ENCODE data around the gene ARRDC3. TPM values are rescaled to one million over a fixed set of nuclear protein-coding genes. Genes with fewer than 3 reads are reported as not detected.

ARRDC3 gene
- total and polyA plus RNA-seq, 11 donors, result 3.3 to 53.6 (median 8.9) TPM

DNA sequence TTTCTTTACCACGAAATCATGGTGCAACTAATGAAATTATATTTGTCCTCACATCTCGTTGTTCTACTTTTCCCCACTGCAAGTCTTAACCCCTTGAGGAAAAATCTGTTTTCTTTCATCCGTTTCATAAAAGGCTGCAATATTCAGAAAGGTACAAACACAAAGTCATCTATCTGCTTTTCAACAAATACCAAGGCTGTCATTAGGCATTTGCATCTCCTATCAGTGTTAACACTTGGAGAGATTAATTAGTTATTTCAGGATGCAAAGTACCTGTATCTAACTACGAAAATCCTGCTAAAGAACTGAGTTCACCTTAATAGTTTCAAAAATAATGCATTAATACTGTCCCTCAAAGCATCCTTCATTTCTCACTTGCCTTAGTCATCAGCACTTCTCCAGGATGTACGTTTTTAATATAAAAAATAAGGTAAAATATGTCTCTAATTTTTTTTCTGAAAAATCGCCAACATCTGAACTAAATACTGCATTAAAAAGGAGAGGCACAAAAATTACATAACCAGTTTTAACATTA lies 1.8 kb downstream of the ARRDC3 start:
- H3K27me3 ChIP-seq, result no peaks in the 10 kb centered on the region
- ATAC-seq, result no peak
- intact Hi-C loops (cut with DNase I), result loop anchor here (1.0 to 10.0 kb wide), 10 partner anchors 69 to 517 kb away; no protein-coding TSS in a partner anchor
- peak overlapping the region; percentile 60 to 83 (median 75) for H3K4me3 ChIP-seq
- H3K9me3 ChIP-seq, result no peaks in the 10 kb centered on the region
- no peak for TF ChIP-seq POLR2A (IDR thresholded peaks at IDR 0.05)
- TF ChIP-seq, protein P1, sequence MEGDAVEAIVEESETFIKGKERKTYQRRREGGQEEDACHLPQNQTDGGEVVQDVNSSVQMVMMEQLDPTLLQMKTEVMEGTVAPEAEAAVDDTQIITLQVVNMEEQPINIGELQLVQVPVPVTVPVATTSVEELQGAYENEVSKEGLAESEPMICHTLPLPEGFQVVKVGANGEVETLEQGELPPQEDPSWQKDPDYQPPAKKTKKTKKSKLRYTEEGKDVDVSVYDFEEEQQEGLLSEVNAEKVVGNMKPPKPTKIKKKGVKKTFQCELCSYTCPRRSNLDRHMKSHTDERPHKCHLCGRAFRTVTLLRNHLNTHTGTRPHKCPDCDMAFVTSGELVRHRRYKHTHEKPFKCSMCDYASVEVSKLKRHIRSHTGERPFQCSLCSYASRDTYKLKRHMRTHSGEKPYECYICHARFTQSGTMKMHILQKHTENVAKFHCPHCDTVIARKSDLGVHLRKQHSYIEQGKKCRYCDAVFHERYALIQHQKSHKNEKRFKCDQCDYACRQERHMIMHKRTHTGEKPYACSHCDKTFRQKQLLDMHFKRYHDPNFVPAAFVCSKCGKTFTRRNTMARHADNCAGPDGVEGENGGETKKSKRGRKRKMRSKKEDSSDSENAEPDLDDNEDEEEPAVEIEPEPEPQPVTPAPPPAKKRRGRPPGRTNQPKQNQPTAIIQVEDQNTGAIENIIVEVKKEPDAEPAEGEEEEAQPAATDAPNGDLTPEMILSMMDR (IDR thresholded peaks at IDR 0.05), result no peak
- H3K36me3 ChIP-seq, result peaks cover 0 to 23% (median 21%) of the 10 kb centered on the region in 9 donors
- H3K4me1 ChIP-seq, result peaks cover 9 to 46% (median 32%) of the 10 kb centered on the region in 12 donors
- WGBS, 4 donors, result 0% methylated on average over 6 of the region's 6 CpGs
- no peak for DNase-seq
- peak overlapping the region; percentile 90 to 100 (median 98) for H3K27ac ChIP-seq

DNA sequence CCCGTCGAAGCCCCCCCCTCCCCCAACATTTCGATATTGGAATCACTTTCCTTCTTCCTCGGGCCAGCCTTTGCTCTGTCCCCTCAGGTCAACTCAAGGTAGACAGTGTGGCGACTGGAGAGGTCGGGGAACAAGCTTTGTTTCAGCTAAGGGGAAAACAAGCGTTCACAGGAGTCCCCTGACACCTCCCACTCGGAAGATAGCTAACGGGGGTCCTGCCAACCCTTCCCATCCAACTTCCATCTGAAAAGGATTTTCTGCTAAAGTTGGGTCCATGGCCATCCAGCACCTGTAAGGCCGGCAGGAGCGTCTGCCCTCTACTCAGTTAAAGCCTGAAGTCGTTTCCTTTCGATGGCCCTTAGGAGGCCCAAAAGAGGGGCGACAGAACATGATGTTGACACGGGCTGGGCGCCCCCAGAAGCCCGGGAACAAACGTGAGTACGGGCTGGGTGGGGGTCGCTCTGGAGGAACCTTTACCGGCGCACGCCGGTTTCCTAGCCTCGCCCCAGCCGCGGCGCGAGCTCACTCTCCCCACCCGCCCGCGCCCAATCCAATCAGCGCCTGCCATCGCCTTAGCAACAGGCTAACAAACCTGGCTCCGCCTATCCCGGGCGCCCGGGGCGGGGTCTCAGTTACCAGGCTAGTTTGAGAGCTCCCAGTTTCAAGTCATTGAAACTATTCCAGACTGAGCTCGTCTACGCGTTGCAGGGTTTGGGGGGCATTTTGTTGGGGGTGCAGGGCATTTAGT lies 2.5 kb downstream of the ARRDC3 start:
- DNase-seq, result peak; percentile 98 to 99 (median 98)
- Histone ChIP-seq H3K36me3 (peaks cover 0 to 30% (median 28%) of the 10 kb centered on the region in 9 donors), H3K27me3 (no peaks in the 10 kb centered on the region), H3K4me1 (peaks cover 9 to 52% (median 34%) of the 10 kb centered on the region in 12 donors), H3K27ac (peak overlapping the region; percentile 96 to 100 (median 98)), H3K4me3 (peak overlapping the region; percentile 60 to 83 (median 75)), H3K9me3 (no peaks in the 10 kb centered on the region)
- WGBS, 4 donors, result 0 to 1% (median 0%) methylated on average over 25 to 42 of the region's 42 CpGs
- peak; percentile 73 to 77 for TF ChIP-seq POLR2A (IDR thresholded peaks at IDR 0.05)
- TF ChIP-seq, protein P1 (IDR thresholded peaks at IDR 0.05), result peak in 1 of 12 donors; percentile 2
- intact Hi-C loops (cut with DNase I), result loop anchor here (1.0 to 10.0 kb wide), 11 partner anchors 66 to 516 kb away; no protein-coding TSS in a partner anchor
- ATAC-seq, result peak; percentile 87 to 91 (median 87)

DNA sequence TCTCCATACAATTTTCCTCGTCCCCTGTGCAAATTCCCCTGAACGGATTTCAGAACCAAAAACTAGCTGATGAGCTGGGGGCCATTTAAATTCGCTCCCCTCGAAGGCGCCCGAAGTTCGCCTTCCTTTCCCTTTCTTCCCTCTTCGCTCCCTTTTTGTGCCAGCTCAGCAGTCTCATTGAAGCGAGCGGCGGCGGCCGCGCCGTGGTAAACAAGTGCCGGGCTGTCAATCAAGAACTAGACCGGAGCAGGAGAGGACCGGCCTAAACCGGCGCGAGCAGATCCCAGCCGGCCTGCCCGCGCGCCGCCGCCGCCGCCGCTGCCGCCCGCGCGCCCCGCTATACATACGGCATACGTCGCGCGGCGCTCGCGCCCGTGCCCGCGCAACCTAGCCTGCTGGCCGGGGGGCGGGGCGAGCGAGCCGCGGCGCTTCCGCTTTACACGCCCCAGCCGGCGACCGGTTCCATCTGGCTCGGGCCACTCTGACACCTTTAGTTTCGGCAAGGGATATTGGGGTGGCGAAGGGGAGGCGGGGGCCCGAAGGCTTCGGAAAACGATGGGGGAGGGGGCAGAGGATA lies 3.1 kb downstream of the ARRDC3 start:
- intact Hi-C loops (cut with DNase I), result loop anchor here (1.0 to 10.0 kb wide), 11 partner anchors 66 to 515 kb away; no protein-coding TSS in a partner anchor
- Histone ChIP-seq H3K27ac (peak overlapping the region; percentile 96 to 100 (median 98)), H3K9me3 (no peaks in the 10 kb centered on the region), H3K36me3 (peaks cover 0 to 36% (median 34%) of the 10 kb centered on the region in 9 donors), H3K27me3 (no peaks in the 10 kb centered on the region), H3K4me1 (peaks cover 9 to 56% (median 34%) of the 10 kb centered on the region in 12 donors), H3K4me3 (peak overlapping the region; percentile 60 to 83 (median 75))
- WGBS, 4 donors, result 0 to 1% (median 0%) methylated on average over 25 to 65 of the region's 65 CpGs
- TF ChIP-seq POLR2A (IDR thresholded peaks at IDR 0.05), result peak; percentile 21 to 62
- TF ChIP-seq, protein P1 (IDR thresholded peaks at IDR 0.05), result peak in 2 of 12 donors; percentile 4
- DNase-seq, result peak; percentile 93 to 97 (median 96)
- peak; percentile 56 to 84 (median 80) for ATAC-seq

All from heart left ventricle (tissue), 16 donors.